Measurements from ENCODE around the gene PRKAR2B.

GRCh38 chr7:107001490-107001889 lies 43.0 kb upstream of the PRKAR2B start:
- no peak for TF ChIP-seq POLR2A (IDR thresholded peaks at IDR 0.05)
- TF ChIP-seq, protein P1, sequence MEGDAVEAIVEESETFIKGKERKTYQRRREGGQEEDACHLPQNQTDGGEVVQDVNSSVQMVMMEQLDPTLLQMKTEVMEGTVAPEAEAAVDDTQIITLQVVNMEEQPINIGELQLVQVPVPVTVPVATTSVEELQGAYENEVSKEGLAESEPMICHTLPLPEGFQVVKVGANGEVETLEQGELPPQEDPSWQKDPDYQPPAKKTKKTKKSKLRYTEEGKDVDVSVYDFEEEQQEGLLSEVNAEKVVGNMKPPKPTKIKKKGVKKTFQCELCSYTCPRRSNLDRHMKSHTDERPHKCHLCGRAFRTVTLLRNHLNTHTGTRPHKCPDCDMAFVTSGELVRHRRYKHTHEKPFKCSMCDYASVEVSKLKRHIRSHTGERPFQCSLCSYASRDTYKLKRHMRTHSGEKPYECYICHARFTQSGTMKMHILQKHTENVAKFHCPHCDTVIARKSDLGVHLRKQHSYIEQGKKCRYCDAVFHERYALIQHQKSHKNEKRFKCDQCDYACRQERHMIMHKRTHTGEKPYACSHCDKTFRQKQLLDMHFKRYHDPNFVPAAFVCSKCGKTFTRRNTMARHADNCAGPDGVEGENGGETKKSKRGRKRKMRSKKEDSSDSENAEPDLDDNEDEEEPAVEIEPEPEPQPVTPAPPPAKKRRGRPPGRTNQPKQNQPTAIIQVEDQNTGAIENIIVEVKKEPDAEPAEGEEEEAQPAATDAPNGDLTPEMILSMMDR (IDR thresholded peaks at IDR 0.05): no peak
- no peak for TF ChIP-seq POLR2AphosphoS5 (IDR thresholded peaks at IDR 0.05)

Data from breast epithelium (tissue), 3 donors.